Muscle layer of duodenum (tissue), 2 donors: ENCODE results near the gene TNFSF13.

Experiments used
- H3K27ac ChIP-seq: one replicate; pipeline ENCODE4 v1.7.0; 2013; ENCODE audit warnings: mild to moderate bottlenecking, low read length
- H3K27me3 ChIP-seq: one replicate; pipeline ENCODE4 v1.7.0; 2013; ENCODE audit warnings: low read depth, mild to moderate bottlenecking, control low read depth, low read length
- H3K36me3 ChIP-seq, 2 donors: one replicate each; pipeline ENCODE4 v1.7.0; 2013; ENCODE audit warnings: low read length in 2 of 2, control low read depth in 1 of 2, mild to moderate bottlenecking in 1 of 2; ENCODE audit not compliant: insufficient read depth in 2 of 2, control insufficient read depth in 1 of 2
- H3K4me1 ChIP-seq, 2 donors: one replicate each; pipeline ENCODE4 v1.7.0; 2013; ENCODE audit warnings: low read length in 2 of 2, mild to moderate bottlenecking in 2 of 2, control low read depth in 1 of 2, moderate library complexity in 1 of 2; ENCODE audit not compliant: insufficient read depth in 2 of 2, control insufficient read depth in 1 of 2
- H3K4me3 ChIP-seq, 2 donors: one replicate each; pipeline ENCODE4 v1.7.0; 2013; ENCODE audit warnings: low read length in 2 of 2, low read depth in 1 of 2, mild to moderate bottlenecking in 1 of 2
- H3K9me3 ChIP-seq, 2 donors: one replicate each; pipeline ENCODE4 v1.7.0; 2013; ENCODE audit warnings: low read length in 2 of 2, control low read depth in 1 of 2, mild to moderate bottlenecking in 1 of 2; ENCODE audit not compliant: control insufficient read depth in 1 of 2
- donor health status: healthy.

TNFSF13 gene

DNA sequence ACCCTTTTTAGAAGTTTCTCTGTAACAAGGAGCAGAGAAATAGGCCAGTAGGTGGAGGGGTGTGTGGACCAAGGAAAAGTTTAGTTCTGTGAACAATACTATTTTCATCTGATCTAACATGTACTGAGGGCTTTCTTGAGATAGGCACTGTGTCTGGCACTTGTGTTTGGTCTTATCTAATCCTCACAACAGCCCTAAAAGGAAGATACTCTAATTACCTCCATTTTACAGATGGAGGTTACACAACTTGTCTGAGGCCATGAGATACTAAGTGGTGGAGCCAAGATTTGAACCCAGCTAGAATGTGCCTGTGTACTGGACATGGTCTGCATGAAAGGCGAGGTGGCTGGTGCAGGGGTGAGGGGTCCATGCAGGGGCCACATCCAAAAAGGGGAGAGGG, 5.2 kb upstream of the TNFSF13 start:
- no peak overlapping the region for H3K27ac ChIP-seq
- H3K36me3 ChIP-seq = peaks cover 0 to 18% of the 10 kb centered on the region in 2 donors
- no peaks in the 10 kb centered on the region for H3K27me3 ChIP-seq
- no peak overlapping the region for H3K4me3 ChIP-seq
- peaks cover 6 to 27% of the 10 kb centered on the region in 2 donors for H3K4me1 ChIP-seq
- no peaks in the 10 kb centered on the region for H3K9me3 ChIP-seq

DNA sequence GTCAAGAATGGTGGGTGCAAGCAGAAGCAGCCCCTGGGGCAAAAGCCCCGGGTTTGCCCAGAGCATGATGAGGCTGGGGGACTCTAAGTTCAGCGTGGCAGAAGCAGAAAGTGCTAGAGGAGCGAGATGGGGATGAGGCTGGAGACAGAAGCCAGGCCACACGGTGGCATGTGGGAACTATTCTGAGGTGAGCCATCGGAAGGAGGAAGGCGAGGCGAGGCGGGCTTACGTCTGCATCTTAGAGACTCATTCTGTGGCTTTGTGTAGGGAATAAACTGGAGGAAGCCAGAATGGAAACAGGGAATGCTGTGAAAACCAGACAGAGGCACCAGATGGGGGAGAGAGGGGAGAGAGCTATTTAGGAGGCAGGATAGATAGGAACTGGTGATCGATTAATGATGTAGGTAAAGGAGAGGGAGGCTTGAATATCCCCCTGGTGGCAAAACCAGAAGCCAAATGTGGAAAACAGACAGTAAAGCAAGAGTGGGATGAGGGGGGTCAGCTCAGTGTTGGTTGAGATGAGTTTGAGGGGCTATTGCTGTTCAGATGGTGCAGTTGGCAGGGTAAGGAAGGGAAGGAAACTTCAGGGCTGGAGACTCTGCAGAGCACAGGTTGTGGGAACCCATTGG, 3.1 kb upstream of the TNFSF13 start:
- Histone ChIP-seq H3K27ac (no peak overlapping the region), H3K36me3 (peaks cover 3 to 18% of the 10 kb centered on the region in 2 donors), H3K9me3 (no peaks in the 10 kb centered on the region), H3K4me1 (peaks cover 23 to 34% of the 10 kb centered on the region in 2 donors), H3K4me3 (no peak overlapping the region), H3K27me3 (no peaks in the 10 kb centered on the region)

GRCh38 chr17:7556627-7557026, 1.9 kb upstream of the TNFSF13 start:
- Histone ChIP-seq H3K4me3 (no peak overlapping the region), H3K4me1 (peaks cover 27 to 38% of the 10 kb centered on the region in 2 donors), H3K9me3 (no peaks in the 10 kb centered on the region), H3K27ac (no peak overlapping the region), H3K36me3 (peaks cover 3 to 14% of the 10 kb centered on the region in 2 donors), H3K27me3 (no peaks in the 10 kb centered on the region)

DNA sequence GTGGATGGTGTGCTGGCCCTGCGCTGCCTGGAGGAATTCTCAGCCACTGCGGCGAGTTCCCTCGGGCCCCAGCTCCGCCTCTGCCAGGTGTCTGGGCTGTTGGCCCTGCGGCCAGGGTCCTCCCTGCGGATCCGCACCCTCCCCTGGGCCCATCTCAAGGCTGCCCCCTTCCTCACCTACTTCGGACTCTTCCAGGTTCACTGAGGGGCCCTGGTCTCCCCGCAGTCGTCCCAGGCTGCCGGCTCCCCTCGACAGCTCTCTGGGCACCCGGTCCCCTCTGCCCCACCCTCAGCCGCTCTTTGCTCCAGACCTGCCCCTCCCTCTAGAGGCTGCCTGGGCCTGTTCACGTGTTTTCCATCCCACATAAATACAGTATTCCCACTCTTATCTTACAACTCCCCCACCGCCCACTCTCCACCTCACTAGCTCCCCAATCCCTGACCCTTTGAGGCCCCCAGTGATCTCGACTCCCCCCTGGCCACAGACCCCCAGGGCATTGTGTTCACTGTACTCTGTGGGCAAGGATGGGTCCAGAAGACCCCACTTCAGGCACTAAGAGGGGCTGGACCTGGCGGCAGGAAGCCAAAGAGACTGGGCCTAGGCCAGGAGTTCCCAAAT, 1.3 kb upstream of the TNFSF13 start:
- Histone ChIP-seq H3K4me1 (peaks cover 27 to 39% of the 10 kb centered on the region in 2 donors), H3K4me3 (no peak overlapping the region)

DNA sequence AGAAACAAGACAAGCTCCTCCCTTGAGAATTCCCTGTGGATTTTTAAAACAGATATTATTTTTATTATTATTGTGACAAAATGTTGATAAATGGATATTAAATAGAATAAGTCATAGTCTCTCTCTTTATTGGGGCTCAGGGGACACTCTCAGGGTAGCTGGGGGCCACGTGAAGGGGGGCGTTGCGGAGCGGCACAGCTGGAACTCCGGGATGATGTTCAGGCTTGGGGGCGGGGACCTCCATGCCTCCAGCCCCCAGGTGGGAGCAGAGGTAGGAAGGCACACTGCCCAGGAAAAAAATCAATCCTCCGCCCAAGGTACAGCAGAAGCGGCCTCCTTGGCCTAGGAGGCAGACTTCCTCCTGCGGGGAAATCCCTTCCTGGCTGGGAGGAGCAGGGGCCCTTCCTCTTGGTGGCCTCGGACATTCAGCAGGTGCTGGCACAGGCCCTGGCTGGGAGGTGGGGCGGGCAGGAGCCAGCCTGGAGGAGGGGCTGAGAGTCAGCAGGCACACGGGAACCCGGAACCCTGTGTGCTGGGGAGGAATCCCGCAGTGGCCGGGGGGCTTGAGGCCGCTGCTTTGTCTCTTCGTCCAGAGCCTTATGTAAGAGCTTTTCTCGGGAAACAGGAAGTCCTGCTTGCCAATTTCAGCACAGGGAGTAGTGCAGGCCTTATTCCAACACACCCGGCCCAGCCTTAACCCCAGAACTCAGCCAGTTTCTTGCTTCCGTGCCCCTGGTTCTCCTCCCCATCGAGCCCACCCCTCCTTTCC, 591 bp upstream of the TNFSF13 start:
- Histone ChIP-seq H3K4me3 (peak overlapping the region; percentile 70 to 96), H3K27ac (peak overlapping the region; percentile 97), H3K4me1 (peaks cover 33 to 46% of the 10 kb centered on the region in 2 donors)

More for the DNA sequence above, 1.3 kb upstream of the TNFSF13 start:
- peaks cover 3 to 14% of the 10 kb centered on the region in 2 donors for H3K36me3 ChIP-seq
- H3K27ac ChIP-seq = peak overlapping the region; percentile 97
- no peaks in the 10 kb centered on the region for H3K9me3 ChIP-seq
- no peaks in the 10 kb centered on the region for H3K27me3 ChIP-seq

GRCh38 chr17:7559320-7560171, 996 bp downstream of the TNFSF13 start:
- peaks cover 41 to 62% of the 10 kb centered on the region in 2 donors for H3K4me1 ChIP-seq
- H3K4me3 ChIP-seq = peak overlapping the region; percentile 70 to 96
- H3K36me3 ChIP-seq = peaks cover 12 to 18% of the 10 kb centered on the region in 2 donors
- H3K27me3 ChIP-seq = no peaks in the 10 kb centered on the region
- H3K27ac ChIP-seq = peak overlapping the region; percentile 97
- H3K9me3 ChIP-seq = no peaks in the 10 kb centered on the region

More for the DNA sequence above, 591 bp upstream of the TNFSF13 start:
- Histone ChIP-seq H3K9me3 (no peaks in the 10 kb centered on the region), H3K27me3 (no peaks in the 10 kb centered on the region), H3K36me3 (peaks cover 3 to 14% of the 10 kb centered on the region in 2 donors)

DNA sequence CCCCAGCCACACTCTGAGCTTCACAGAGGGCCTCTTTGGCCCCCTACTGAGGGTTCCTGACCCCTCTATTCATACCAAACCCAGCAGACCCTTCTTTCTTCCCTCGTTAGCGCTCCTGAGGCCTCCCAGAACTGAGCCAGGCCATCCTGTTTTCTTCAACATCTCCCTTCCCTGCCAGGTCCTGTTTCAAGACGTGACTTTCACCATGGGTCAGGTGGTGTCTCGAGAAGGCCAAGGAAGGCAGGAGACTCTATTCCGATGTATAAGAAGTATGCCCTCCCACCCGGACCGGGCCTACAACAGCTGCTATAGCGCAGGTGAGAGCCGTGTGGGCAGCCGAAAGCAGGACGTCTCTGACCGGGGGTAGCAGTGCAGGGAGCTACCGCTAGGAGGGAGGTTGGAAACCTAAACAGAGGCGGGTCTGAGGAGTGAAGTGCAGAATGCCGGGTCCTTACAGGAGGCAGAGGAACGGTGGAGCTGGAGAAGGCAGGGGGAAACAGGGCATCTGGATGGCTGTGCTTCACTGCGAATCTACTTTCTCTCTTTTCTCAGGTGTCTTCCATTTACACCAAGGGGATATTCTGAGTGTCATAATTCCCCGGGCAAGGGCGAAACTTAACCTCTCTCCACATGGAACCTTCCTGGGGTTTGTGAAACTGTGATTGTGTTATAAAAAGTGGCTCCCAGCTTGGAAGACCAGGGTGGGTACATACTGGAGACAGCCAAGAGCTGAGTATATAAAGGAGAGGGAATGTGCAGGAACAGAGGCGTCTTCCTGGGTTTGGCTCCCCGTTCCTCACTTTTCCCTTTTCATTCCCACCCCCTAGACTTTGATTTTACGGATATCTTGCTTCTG, 1.9 kb downstream of the TNFSF13 start:
- H3K9me3 ChIP-seq = no peaks in the 10 kb centered on the region
- H3K36me3 ChIP-seq = peaks cover 19 to 27% of the 10 kb centered on the region in 2 donors
- H3K4me1 ChIP-seq = peaks cover 41 to 66% of the 10 kb centered on the region in 2 donors
- H3K27ac ChIP-seq = peak overlapping the region; percentile 97
- no peaks in the 10 kb centered on the region for H3K27me3 ChIP-seq
- peak overlapping the region; percentile 70 to 96 for H3K4me3 ChIP-seq

- no peaks in the 10 kb centered on the region for H3K9me3 ChIP-seq
- H3K4me3 ChIP-seq = peak overlapping the region; percentile 70 to 96
- H3K4me1 ChIP-seq = peaks cover 41 to 66% of the 10 kb centered on the region in 2 donors
- H3K27me3 ChIP-seq = no peaks in the 10 kb centered on the region
- peaks cover 26 to 31% of the 10 kb centered on the region in 2 donors for H3K36me3 ChIP-seq
- peak overlapping the region; percentile 97 for H3K27ac ChIP-seq
Observed at GRCh38 chr17:7561028-7561575, 2.6 kb downstream of the TNFSF13 start.

GRCh38 chr17:7561589-7562207, 3.1 kb downstream of the TNFSF13 start, which contains the start of gene SENP3:
SENP3 (plus strand) TSS chr17:7561919; CDS start chr17:7563077, 1,158 bp downstream.
- peaks cover 41 to 66% of the 10 kb centered on the region in 2 donors for H3K4me1 ChIP-seq
- no peaks in the 10 kb centered on the region for H3K27me3 ChIP-seq
- peak within 1 kb of the TSS; percentile 97 for H3K27ac ChIP-seq
- H3K36me3 ChIP-seq = peaks cover 27 to 31% of the 10 kb centered on the region in 2 donors
- H3K4me3 ChIP-seq = peak within 1 kb of the TSS; percentile 90 to 96
- H3K9me3 ChIP-seq = no peaks in the 10 kb centered on the region
